ENCODE results near the gene ZNF850. TPM values are rescaled to one million over a fixed set of nuclear protein-coding genes. Genes with fewer than 3 reads are reported as not detected.

Gene ZNF850
- total RNA-seq, 1 experiment from 2014 or later: 1.4 TPM

DNA sequence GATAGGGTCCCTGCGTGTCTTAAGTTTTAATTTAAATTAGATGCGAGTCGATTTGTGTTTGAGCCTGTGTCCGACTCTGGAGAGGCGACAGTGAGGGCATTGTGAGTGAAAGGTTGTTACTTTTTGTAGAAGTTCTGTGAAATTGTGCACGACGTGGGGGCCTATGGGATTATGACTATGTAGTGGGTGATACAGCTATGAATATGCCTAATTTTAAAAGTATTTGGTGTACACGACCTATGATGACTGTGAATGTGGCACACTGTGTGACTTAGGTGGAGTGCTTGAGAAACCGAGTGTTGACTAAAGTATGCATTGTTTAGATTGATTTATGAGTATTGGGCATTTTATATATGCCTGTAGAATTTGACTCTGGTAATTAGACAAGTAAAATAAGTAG is 84.5 kb downstream of the ZNF850 start:
- Histone ChIP-seq H2AFZ (ENCODE audit: low read depth, low read length, poor library complexity, severe bottlenecking) (no peak overlapping the region), H3K79me2 (ENCODE audit: insufficient read depth, low read length) (peaks cover 38% of the 10 kb centered on the region), H3K9me3 (ENCODE audit: control insufficient read depth in 1 of 2, insufficient read depth in 1 of 2, low read depth in 1 of 2, low read length in 2 of 2) (peaks cover 0 to 4% of the 10 kb centered on the region in 2 experiments; a peak in 2 of 4 replicates), H3K27ac (ENCODE audit: low read depth, low read length) (peak overlapping the region; percentile 59), H3K36me3 (ENCODE audit: control insufficient read depth in 1 of 2, insufficient read depth in 2 of 2, low read length in 2 of 2) (peaks cover 23 to 32% of the 10 kb centered on the region in 2 experiments; a peak in 3 of 4 replicates), H3K4me3 (replicated peaks in 1 of 2; ENCODE audit: low read depth in 1 of 2, low read length in 2 of 2) (peak overlapping the region; percentile 88 to 90), H3K4me1 (ENCODE audit: control insufficient read depth in 1 of 2, insufficient read depth in 2 of 2, low read length in 2 of 2) (peaks cover 0 to 13% of the 10 kb centered on the region in 2 experiments; a peak in 1 of 4 replicates), H3K9ac (ENCODE audit: low read length) (peak overlapping the region; percentile 81), H3K4me2 (ENCODE audit: low read length) (peak overlapping the region; percentile 72), H4K20me1 (ENCODE audit: insufficient read depth) (no peaks in the 10 kb centered on the region), H3K27me3 (ENCODE audit: insufficient read depth, low read length) (no peaks in the 10 kb centered on the region), H3K9me2 (ENCODE audit: insufficient read depth) (no peaks in the 10 kb centered on the region)
- ATAC-seq: no peak
- no TSS peak for BruUV-seq (replicated peaks)
- ChIA-PET RAD21 (ENCODE audit: low non-redundant PET in 1 of 2, low total read pairs in 2 of 2, uncharacterized antibody in 2 of 2, unreplicated experiment in 2 of 2) (no interaction called here), CTCF (no interaction called here), POLR2A (no interaction called here)
- TF ChIP-seq SP1 (IDR thresholded peaks at IDR 0.05; ENCODE audit: low read depth) (no peak), POLR2AphosphoS5 (IDR thresholded peaks at IDR 0.05; ENCODE audit: low read depth, low read length) (no peak), RAD21 (IDR thresholded peaks at IDR 0.05; ENCODE audit: low read depth) (no peak), SIN3A (IDR thresholded peaks at IDR 0.05; ENCODE audit: low read depth) (no peak), ZFX (IDR thresholded peaks at IDR 0.05) (no peak), EGR1 (IDR thresholded peaks at IDR 0.05; ENCODE audit: low read depth) (no peak), EZH2phosphoT487 (IDR thresholded peaks at IDR 0.05; ENCODE audit: borderline replicate concordance) (no peak), SRF (IDR thresholded peaks at IDR 0.05; ENCODE audit: low read depth) (no peak), TCF7L2 (IDR thresholded peaks at IDR 0.05; ENCODE audit: borderline replicate concordance, extremely low read depth, insufficient read depth, insufficient read length) (no peak), CBX3 (IDR thresholded peaks at IDR 0.05; ENCODE audit: low read depth) (no peak), FOSL1 (IDR thresholded peaks at IDR 0.05; ENCODE audit: low read depth) (no peak), EZH2 (IDR thresholded peaks at IDR 0.05) (no peak), YY1 (IDR thresholded peaks at IDR 0.05; ENCODE audit: extremely low read depth, insufficient replicate concordance, low read depth, low read length) (no peak), ZNF274 (IDR thresholded peaks at IDR 0.05; ENCODE audit: low read depth, low read length) (no peak)
- TF ChIP-seq, protein P1, sequence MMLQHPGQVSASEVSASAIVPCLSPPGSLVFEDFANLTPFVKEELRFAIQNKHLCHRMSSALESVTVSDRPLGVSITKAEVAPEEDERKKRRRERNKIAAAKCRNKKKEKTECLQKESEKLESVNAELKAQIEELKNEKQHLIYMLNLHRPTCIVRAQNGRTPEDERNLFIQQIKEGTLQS (IDR thresholded peaks at IDR 0.05): no peak
- TF ChIP-seq, protein P2, sequence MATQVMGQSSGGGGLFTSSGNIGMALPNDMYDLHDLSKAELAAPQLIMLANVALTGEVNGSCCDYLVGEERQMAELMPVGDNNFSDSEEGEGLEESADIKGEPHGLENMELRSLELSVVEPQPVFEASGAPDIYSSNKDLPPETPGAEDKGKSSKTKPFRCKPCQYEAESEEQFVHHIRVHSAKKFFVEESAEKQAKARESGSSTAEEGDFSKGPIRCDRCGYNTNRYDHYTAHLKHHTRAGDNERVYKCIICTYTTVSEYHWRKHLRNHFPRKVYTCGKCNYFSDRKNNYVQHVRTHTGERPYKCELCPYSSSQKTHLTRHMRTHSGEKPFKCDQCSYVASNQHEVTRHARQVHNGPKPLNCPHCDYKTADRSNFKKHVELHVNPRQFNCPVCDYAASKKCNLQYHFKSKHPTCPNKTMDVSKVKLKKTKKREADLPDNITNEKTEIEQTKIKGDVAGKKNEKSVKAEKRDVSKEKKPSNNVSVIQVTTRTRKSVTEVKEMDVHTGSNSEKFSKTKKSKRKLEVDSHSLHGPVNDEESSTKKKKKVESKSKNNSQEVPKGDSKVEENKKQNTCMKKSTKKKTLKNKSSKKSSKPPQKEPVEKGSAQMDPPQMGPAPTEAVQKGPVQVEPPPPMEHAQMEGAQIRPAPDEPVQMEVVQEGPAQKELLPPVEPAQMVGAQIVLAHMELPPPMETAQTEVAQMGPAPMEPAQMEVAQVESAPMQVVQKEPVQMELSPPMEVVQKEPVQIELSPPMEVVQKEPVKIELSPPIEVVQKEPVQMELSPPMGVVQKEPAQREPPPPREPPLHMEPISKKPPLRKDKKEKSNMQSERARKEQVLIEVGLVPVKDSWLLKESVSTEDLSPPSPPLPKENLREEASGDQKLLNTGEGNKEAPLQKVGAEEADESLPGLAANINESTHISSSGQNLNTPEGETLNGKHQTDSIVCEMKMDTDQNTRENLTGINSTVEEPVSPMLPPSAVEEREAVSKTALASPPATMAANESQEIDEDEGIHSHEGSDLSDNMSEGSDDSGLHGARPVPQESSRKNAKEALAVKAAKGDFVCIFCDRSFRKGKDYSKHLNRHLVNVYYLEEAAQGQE (IDR thresholded peaks at IDR 0.05; ENCODE audit: low read depth): no peak
- TF ChIP-seq, protein P3, sequence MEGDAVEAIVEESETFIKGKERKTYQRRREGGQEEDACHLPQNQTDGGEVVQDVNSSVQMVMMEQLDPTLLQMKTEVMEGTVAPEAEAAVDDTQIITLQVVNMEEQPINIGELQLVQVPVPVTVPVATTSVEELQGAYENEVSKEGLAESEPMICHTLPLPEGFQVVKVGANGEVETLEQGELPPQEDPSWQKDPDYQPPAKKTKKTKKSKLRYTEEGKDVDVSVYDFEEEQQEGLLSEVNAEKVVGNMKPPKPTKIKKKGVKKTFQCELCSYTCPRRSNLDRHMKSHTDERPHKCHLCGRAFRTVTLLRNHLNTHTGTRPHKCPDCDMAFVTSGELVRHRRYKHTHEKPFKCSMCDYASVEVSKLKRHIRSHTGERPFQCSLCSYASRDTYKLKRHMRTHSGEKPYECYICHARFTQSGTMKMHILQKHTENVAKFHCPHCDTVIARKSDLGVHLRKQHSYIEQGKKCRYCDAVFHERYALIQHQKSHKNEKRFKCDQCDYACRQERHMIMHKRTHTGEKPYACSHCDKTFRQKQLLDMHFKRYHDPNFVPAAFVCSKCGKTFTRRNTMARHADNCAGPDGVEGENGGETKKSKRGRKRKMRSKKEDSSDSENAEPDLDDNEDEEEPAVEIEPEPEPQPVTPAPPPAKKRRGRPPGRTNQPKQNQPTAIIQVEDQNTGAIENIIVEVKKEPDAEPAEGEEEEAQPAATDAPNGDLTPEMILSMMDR (IDR thresholded peaks at IDR 0.05 in 2 of 3, conservative IDR thresholded peaks at IDR 0.05 in 1 of 3; ENCODE audit: borderline replicate concordance in 1 of 3, insufficient read depth in 1 of 3, low read depth in 2 of 3, low read length in 2 of 3): no peak
- TF ChIP-seq, protein P4, sequence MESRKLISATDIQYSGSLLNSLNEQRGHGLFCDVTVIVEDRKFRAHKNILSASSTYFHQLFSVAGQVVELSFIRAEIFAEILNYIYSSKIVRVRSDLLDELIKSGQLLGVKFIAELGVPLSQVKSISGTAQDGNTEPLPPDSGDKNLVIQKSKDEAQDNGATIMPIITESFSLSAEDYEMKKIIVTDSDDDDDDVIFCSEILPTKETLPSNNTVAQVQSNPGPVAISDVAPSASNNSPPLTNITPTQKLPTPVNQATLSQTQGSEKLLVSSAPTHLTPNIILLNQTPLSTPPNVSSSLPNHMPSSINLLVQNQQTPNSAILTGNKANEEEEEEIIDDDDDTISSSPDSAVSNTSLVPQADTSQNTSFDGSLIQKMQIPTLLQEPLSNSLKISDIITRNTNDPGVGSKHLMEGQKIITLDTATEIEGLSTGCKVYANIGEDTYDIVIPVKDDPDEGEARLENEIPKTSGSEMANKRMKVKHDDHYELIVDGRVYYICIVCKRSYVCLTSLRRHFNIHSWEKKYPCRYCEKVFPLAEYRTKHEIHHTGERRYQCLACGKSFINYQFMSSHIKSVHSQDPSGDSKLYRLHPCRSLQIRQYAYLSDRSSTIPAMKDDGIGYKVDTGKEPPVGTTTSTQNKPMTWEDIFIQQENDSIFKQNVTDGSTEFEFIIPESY (IDR thresholded peaks at IDR 0.05; ENCODE audit: extremely low read depth, insufficient replicate concordance, low read length): no peak
- TF ChIP-seq, protein P5, sequence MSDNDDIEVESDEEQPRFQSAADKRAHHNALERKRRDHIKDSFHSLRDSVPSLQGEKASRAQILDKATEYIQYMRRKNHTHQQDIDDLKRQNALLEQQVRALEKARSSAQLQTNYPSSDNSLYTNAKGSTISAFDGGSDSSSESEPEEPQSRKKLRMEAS (IDR thresholded peaks at IDR 0.05): no peak
- intact Hi-C loops (cut with micrococcal nuclease): loop anchor here (5.0 to 10.0 kb wide), 2 partner anchors 451 to 473 kb away; partner anchors contain the start of genes ZNF146 and ZNF565
- no peak for DNase-seq (ENCODE audit: low read depth, low spot score)

Data from HCT116 (cell line).